HAP-1 (cell line): Measurements from ENCODE around the gene MDH1B.
"Not testable (repeated sequence)": the region's sequence is repeated elsewhere in the genome, so short reads cannot be mapped to it uniquely, and the experiment has no call there.

ENCODE experiments used
- DNase-seq, 2 experiments: peaks; one replicate each; pipeline ENCODE4 v3.0.0-alpha.2; 2016 to 2020; ENCODE audit warnings: low spot score in 2 of 2
- H3K27me3 ChIP-seq: fragments of 250-450 bp; sonication (Bioruptor Pico); 2 replicates; pipeline ENCODE4 v1.5.1; 2020; ENCODE audit warnings: low read depth, mild to moderate bottlenecking, moderate library complexity
- H3K36me3 ChIP-seq: fragments of 250-450 bp; sonication (Bioruptor Pico); replicated peaks from 2 replicates; pipeline ENCODE4 v1.5.1; 2020; ENCODE audit warnings: mild to moderate bottlenecking
- H3K4me1 ChIP-seq: fragments of 250-450 bp; sonication (Bioruptor Pico); 2 replicates; pipeline ENCODE4 v1.5.1; 2020; ENCODE audit warnings: mild to moderate bottlenecking
- H3K4me3 ChIP-seq: fragments of 250-450 bp; sonication (Bioruptor Pico); 2 replicates; pipeline ENCODE4 v1.5.1; 2020; ENCODE audit warnings: mild to moderate bottlenecking, moderate library complexity
- H3K9me3 ChIP-seq: fragments of 250-450 bp; sonication (Bioruptor Pico); 2 replicates; pipeline ENCODE4 v1.5.1; 2020; ENCODE audit warnings: mild to moderate bottlenecking, moderate library complexity
- in situ Hi-C: fragments of 300-500 bp; cut with MboI; formaldehyde crosslinking; loops from 3 replicates; pipeline ENCODE4 v1.14.3; 2020; ENCODE audit warnings: low sequenced_read_pairs, inconsistent platforms, mixed read lengths

The MDH1B gene

DNA sequence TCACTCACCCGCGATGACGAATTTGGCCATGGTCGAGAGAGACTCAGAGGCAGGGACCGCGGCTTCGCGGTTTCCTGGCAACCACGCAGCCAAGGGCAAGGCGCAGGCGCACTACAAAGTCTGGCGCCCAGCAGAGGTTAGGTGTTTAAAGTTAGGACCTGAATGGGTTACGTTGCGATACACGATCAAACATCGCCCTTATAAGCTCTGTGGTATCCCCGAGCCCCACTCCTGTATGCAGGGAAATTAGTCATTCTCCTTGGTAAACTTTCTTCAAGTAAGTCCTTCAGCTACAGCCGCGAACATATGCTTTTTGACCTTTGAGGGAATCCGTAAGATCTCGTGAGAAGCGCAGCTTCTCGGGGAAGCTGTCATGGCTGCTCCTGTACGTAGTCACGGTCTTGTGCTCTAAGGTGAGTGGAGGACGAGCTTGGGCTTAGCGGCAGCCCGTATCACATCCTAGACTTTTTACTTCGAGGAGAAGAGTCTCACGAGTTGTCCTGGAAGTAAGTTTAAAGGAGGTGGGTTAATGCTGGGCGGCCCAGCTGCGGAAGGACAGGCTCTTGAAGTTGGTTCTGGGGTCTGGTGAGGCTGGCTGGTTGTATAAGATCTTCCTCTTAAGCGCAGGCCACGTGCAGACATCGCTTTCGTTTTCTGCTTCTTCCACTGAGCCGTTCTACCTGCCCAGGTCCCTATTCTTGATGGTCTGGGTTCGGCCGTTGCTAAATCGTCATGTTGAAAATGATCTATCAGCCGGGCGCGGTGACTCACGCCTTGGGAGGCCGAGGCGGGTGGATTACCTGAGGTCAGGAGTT lies at the start of gene MDH1B, which contains the start of gene FASTKD2:
MDH1B (minus strand) TSS at position 87 of the 815 bp plus-strand sequence; CDS start at position 30, 57 bp downstream.
FASTKD2 (plus strand) TSS at position 365 of the 815 bp plus-strand sequence. CDS start 1,088 bp downstream, outside the sequence.
- DNase-seq = no peak
- Histone ChIP-seq H3K4me1 (peaks cover 13% of the 10 kb centered on the region), H3K4me3 (no peak within 1 kb of the TSS), H3K9me3 (peaks cover 10% of the 10 kb centered on the region), H3K36me3 (no peaks in the 10 kb centered on the region), H3K27me3 (no peaks in the 10 kb centered on the region)
- in situ Hi-C loops = no loop called here

GRCh38 chr2:206814498-206814897 lies 49.4 kb upstream of the MDH1B start:
- Histone ChIP-seq H3K9me3 (no peaks in the 10 kb centered on the region), H3K27me3 (no peaks in the 10 kb centered on the region; the same call in none of the 2 replicates), H3K4me1 (no peaks in the 10 kb centered on the region), H3K36me3 (no peaks in the 10 kb centered on the region), H3K4me3 (no peak overlapping the region)
- in situ Hi-C loops = no loop called here
- DNase-seq = no peak

- DNase-seq, in situ Hi-C loops, H3K4me3 ChIP-seq: not testable (repeated sequence)
Measured at GRCh38 chr2:206812471-206812870, 47.3 kb upstream of the MDH1B start.

GRCh38 chr2:206807624-206808023 lies 42.5 kb upstream of the MDH1B start:
- H3K36me3 ChIP-seq, in situ Hi-C loops, H3K4me3 ChIP-seq: not testable (repeated sequence)

More at GRCh38 chr2:206812471-206812870, 47.3 kb upstream of the MDH1B start:
- not testable (repeated sequence) for H3K9me3 ChIP-seq, H3K36me3 ChIP-seq, H3K4me1 ChIP-seq, H3K27me3 ChIP-seq

DNA sequence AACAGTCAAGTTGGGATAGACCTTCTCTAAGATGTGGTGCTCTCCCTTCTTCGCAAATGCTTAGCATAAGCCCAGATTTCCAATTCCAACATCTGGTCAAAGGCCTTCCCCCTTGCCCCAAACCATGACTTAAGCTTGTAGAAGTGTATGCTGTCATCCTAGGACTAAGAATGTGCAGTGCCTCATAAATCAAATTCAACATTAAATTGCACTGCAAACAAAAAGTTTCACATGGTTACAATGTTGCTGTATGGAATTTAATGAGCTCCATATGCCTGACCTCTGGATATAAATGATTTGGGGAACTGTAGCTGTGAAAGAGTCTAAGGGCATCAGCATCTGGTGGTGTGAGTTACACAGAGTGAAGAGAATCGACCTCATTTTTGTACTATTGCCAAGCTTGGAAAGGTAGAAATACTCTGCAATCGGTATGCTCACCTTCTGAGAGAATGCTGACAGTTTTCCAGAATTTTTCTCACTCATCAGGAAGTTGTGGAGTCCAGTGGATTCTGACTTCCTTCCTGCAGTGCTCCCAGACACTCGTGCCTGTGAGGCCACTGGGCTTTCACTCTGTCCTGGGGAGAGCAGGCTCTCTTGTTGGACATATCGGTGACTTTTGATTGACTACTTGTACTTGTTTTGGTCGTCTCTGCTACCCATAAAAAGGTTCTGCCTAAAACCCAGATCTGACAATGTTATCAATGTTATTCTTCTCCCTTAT lies 40.9 kb upstream of the MDH1B start:
- no peaks in the 10 kb centered on the region for H3K36me3 ChIP-seq
- no peaks in the 10 kb centered on the region for H3K9me3 ChIP-seq
- in situ Hi-C loops = no loop called here
- no peaks in the 10 kb centered on the region for H3K27me3 ChIP-seq
- H3K4me1 ChIP-seq = peaks cover 8% of the 10 kb centered on the region
- DNase-seq = no peak
- no peak overlapping the region for H3K4me3 ChIP-seq

More at GRCh38 chr2:206807624-206808023, 42.5 kb upstream of the MDH1B start:
- not testable (repeated sequence) for H3K27me3 ChIP-seq, H3K4me1 ChIP-seq, H3K9me3 ChIP-seq, DNase-seq

- Histone ChIP-seq H3K9me3 (no peaks in the 10 kb centered on the region), H3K4me1 (peaks cover 10% of the 10 kb centered on the region), H3K4me3 (no peak overlapping the region), H3K36me3 (no peaks in the 10 kb centered on the region), H3K27me3 (no peaks in the 10 kb centered on the region)
- in situ Hi-C loops = no loop called here
- no peak for DNase-seq
Measured at GRCh38 chr2:206804326-206804725, 39.2 kb upstream of the MDH1B start.

DNA sequence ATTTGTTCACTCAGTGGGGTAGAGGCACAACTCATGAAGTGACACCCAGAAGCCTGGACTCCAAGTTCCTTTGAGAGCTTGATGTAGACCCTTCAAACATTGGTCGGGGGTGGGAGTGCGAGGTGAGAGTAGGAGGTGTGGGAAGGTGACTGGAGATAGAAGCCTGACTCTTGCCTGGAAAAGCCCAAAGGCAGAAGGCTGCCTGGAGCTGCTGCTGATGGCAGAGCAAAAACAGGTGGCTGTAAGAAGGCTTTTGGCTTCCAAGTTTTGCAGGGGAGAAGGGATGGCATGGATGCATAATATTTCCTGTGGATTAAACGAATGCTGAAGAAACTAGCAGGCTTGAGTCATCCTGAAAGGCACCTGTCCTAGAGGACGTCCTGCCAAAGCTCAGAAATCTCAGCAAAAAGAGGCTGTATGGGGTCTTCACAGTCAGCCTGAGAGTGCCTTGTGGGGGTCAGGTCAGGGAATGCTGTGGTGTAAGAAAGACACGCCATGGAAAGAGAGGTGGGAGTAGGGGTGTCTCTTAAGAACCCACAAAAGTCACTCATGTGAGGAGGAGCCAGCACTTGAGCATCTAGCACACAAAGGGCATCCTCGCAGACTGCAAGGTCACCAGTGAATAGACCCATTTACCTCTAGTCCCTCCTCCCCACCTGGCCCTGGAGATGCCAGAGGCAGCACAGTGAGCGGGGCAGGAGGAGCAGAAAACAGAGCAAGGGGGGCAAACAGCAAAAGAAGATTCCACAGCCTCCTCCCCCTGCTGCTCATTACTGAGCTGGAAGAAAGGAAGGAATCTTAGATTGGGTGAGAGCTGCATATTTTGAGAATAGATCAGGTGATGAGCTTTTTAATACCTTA lies 37.8 kb upstream of the MDH1B start:
- H3K9me3 ChIP-seq = no peaks in the 10 kb centered on the region
- H3K4me3 ChIP-seq = no peak overlapping the region
- peaks cover 10% of the 10 kb centered on the region for H3K4me1 ChIP-seq
- no peak for DNase-seq
- in situ Hi-C loops = no loop called here
- H3K27me3 ChIP-seq = no peaks in the 10 kb centered on the region
- no peaks in the 10 kb centered on the region for H3K36me3 ChIP-seq

DNA sequence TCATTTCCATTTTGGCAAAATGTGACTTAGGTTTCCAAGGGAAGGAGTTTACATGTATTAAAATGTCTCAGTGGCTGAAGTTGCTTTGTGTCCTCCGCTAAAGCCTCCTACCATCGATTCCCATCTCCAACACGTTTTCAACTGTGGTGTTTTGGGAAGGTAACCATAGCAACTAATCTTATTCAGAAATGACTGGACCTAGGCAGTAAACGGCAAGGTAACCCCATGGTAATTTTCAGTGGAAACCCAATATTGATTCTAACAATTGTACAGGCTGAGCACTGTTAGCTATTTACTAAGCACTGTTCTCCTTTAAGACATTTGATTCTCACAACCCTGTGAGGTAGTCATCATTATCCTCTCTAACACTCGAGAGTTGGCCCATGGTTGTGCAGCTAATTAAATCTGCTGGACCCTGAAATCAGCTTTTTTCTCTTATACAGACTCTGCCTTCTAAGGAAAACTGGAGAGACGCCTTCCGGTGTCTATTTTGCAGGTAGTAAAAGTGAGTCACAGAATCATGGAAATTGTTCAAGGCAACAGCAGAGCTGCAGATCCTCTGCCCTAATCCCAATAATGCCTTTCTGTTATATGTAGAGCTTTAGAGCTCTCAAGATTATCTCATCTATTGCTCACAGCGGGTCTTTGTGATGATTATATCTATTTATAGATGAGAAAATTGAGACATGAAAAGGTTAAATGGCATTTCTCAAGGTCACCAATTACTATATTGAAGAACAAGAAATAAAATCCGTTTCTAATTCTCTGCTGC lies 36.5 kb upstream of the MDH1B start:
- no peaks in the 10 kb centered on the region for H3K9me3 ChIP-seq
- H3K27me3 ChIP-seq = no peaks in the 10 kb centered on the region
- peak in 1 of 2 experiments; percentile 17 for DNase-seq
- no peaks in the 10 kb centered on the region for H3K36me3 ChIP-seq
- in situ Hi-C loops = no loop called here
- peaks cover 10% of the 10 kb centered on the region for H3K4me1 ChIP-seq
- H3K4me3 ChIP-seq = no peak overlapping the region

- Histone ChIP-seq H3K27me3 (no peaks in the 10 kb centered on the region), H3K9me3 (no peaks in the 10 kb centered on the region), H3K36me3 (no peaks in the 10 kb centered on the region), H3K4me3 (no peak overlapping the region), H3K4me1 (peaks cover 10% of the 10 kb centered on the region)
- peak; percentile 79 to 85 for DNase-seq
- in situ Hi-C loops = no loop called here
Measured at GRCh38 chr2:206800506-206801417, 35.6 kb upstream of the MDH1B start.

- no peaks in the 10 kb centered on the region for H3K9me3 ChIP-seq
- H3K4me3 ChIP-seq = no peak overlapping the region
- no peaks in the 10 kb centered on the region for H3K27me3 ChIP-seq
- in situ Hi-C loops = loop anchor here (5.0 kb wide), 1 partner anchor 673 kb away; no protein-coding TSS in a partner anchor
- no peak for DNase-seq
- peaks cover 10% of the 10 kb centered on the region for H3K4me1 ChIP-seq
- no peaks in the 10 kb centered on the region for H3K36me3 ChIP-seq
Measured at GRCh38 chr2:206799083-206799482, 34.0 kb upstream of the MDH1B start.

DNA sequence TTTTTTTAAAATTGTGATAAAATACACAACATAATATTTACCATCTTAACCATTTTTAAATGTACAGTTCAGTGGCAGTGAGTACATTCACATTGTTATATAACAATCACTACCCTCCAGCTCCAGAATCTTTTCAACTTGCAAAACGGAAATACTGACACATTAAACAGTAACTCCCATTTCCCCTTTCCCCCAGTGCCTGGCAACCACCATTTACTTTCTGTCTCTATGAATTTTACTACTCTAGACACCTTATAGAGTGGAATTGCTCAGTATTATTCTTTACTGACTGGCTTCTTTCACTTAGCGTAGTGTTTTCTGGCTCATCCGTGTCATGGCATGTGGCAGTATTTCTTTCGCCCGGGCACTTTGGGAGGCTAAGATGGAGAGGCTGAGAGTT lies 32.9 kb upstream of the MDH1B start:
- in situ Hi-C loops = loop anchor here (5.0 kb wide), 1 partner anchor 674 kb away; no protein-coding TSS in a partner anchor
- H3K4me1 ChIP-seq = peaks cover 10% of the 10 kb centered on the region
- no peak for DNase-seq
- H3K9me3 ChIP-seq = no peaks in the 10 kb centered on the region
- no peaks in the 10 kb centered on the region for H3K27me3 ChIP-seq
- no peak overlapping the region for H3K4me3 ChIP-seq
- no peaks in the 10 kb centered on the region for H3K36me3 ChIP-seq

DNA sequence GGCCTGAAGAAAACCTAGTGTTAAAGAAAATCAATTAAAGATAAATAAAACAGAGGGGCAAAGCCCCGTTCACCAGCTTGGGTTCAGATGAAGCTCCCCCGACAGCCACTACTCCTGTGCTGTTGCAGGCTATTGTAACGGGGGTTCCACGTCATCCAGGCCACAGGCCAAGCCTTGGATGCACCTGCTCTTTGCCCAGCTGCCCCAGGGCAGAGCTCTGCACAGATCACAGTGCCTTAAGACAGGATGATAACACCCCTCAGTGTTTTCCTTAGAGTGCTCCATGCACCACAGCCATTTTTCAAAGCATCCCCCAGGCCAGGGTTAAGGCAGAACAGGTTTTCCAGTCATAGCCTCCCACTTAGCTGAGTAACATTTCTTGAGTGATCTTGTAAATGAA lies 32.2 kb upstream of the MDH1B start:
- H3K9me3 ChIP-seq = no peaks in the 10 kb centered on the region
- peaks cover 10% of the 10 kb centered on the region for H3K4me1 ChIP-seq
- no peaks in the 10 kb centered on the region for H3K36me3 ChIP-seq
- DNase-seq = no peak
- no peak overlapping the region for H3K4me3 ChIP-seq
- no peaks in the 10 kb centered on the region for H3K27me3 ChIP-seq
- in situ Hi-C loops = loop anchor here (5.0 kb wide), 1 partner anchor 675 kb away; no protein-coding TSS in a partner anchor
